Peyer's patch (tissue), 4 donors: ENCODE data around the gene NOC2L.

Experiments
- CTCF ChIP-seq, 6 experiments: fragments of 450-650 bp in 4 of 6; fragments of 200-600 bp in 2 of 6; sonication (generic) in 1 of 6; IDR thresholded peaks; one replicate each; pipeline ENCODE4 v1.5.1; 2017 to 2019; ENCODE audit warnings: antibody characterized with exemption in 6 of 6, mild to moderate bottlenecking in 3 of 6, moderate library complexity in 1 of 6
- POLR2A ChIP-seq, 2 donors: fragments of 450-650 bp; IDR thresholded peaks; one replicate each; pipeline ENCODE4 v1.5.1; 2017; ENCODE audit warnings: antibody characterized with exemption in 2 of 2, mild to moderate bottlenecking in 2 of 2, moderate library complexity in 2 of 2

- TF ChIP-seq POLR2A (IDR thresholded peaks at IDR 0.05) (no peak), CTCF (IDR thresholded peaks at IDR 0.05) (no peak)
These were observed 28.4 kb downstream of the NOC2L start for GRCh38 chr1:930633-931138.
